Activated T-helper 9 cell treated with anti-CD3 and anti-CD28 coated beads, Interleukin-2, amount 50 U/mL, for 16 hours (primary cell): ENCODE data around the gene TRIM41.

ENCODE experiments used
- DNase-seq: peaks from one replicate; pipeline ENCODE4 v3.0.0-alpha.2; 2020; ENCODE audit warnings: low read depth

TRIM41 gene

GRCh38 chr5:181233088-181233800 is 10.2 kb downstream of the TRIM41 start:
- DNase-seq, result no peak

- DNase-seq, result no peak
Observed at GRCh38 chr5:181233801-181234454, 10.8 kb downstream of the TRIM41 start.

- no peak for DNase-seq
Observed at GRCh38 chr5:181234455-181235306, 11.6 kb downstream of the TRIM41 start.

GRCh38 chr5:181235323-181235688 is 12.2 kb downstream of the TRIM41 start:
- DNase-seq, result no peak

GRCh38 chr5:181235689-181236366 is 12.7 kb downstream of the TRIM41 start:
- no peak for DNase-seq

GRCh38 chr5:181236471-181236870 is 13.4 kb downstream of the TRIM41 start:
- DNase-seq, result no peak

GRCh38 chr5:181236954-181237641 is 14.0 kb downstream of the TRIM41 start:
- DNase-seq, result no peak

- no peak for DNase-seq
Observed at GRCh38 chr5:181237729-181238385, 14.8 kb downstream of the TRIM41 start.

GRCh38 chr5:181239062-181239663 is 16.1 kb downstream of the TRIM41 start:
- no peak for DNase-seq

GRCh38 chr5:181241393-181241975 is 18.4 kb downstream of the TRIM41 start:
- DNase-seq, result peak; percentile 25

- DNase-seq, result no peak
Observed at GRCh38 chr5:181242031-181242451, 19.0 kb downstream of the TRIM41 start.

- no peak for DNase-seq
Observed at GRCh38 chr5:181243018-181243563, 20.0 kb downstream of the TRIM41 start.

GRCh38 chr5:181243564-181244343 is 20.7 kb downstream of the TRIM41 start, which contains the start of gene RACK1:
RACK1 (minus strand) TSS chr5:181243906; CDS start chr5:181243800, 106 bp downstream.
- peak; percentile 84 for DNase-seq

GRCh38 chr5:181245427-181246275 is 22.6 kb downstream of the TRIM41 start:
- DNase-seq, result no peak

- peak; percentile 67 for DNase-seq
Observed at GRCh38 chr5:181246276-181247049, 23.4 kb downstream of the TRIM41 start.

- no peak for DNase-seq
Observed at GRCh38 chr5:181248277-181248676, 25.2 kb downstream of the TRIM41 start.

GRCh38 chr5:181255276-181255675 is 32.2 kb downstream of the TRIM41 start:
- no peak for DNase-seq
